Putamen (tissue), 1 donor: ENCODE data around the gene TFAP2E.

Source experiments
- DNase-seq: peaks from one replicate; pipeline ENCODE4 v3.0.0-alpha.2; 2016; ENCODE audit warnings: low spot score

TFAP2E gene

GRCh38 chr1:35595684-35596083 is 22.6 kb downstream of the TFAP2E start:
- no peak for DNase-seq

GRCh38 chr1:35597870-35598269 is 24.8 kb downstream of the TFAP2E start:
- no peak for DNase-seq

- no peak for DNase-seq
These were observed 25.8 kb downstream of the TFAP2E start for GRCh38 chr1:35598895-35599294.

GRCh38 chr1:35599411-35599810 is 26.3 kb downstream of the TFAP2E start:
- DNase-seq = no peak

- no peak for DNase-seq
These were observed 27.5 kb downstream of the TFAP2E start for GRCh38 chr1:35600593-35600992.

- peak; percentile 46 for DNase-seq
These were observed 30.4 kb downstream of the TFAP2E start for GRCh38 chr1:35603468-35603867.

- no peak for DNase-seq
These were observed 30.8 kb downstream of the TFAP2E start for GRCh38 chr1:35603941-35604340.

GRCh38 chr1:35605071-35605866 is 32.2 kb downstream of the TFAP2E start:
- no peak for DNase-seq

- DNase-seq = no peak
These were observed 32.7 kb downstream of the TFAP2E start for GRCh38 chr1:35605867-35606182.

GRCh38 chr1:35611655-35612054 is 38.5 kb downstream of the TFAP2E start:
- DNase-seq = no peak

- no peak for DNase-seq
These were observed 42.3 kb downstream of the TFAP2E start for GRCh38 chr1:35615440-35615839.

- DNase-seq = no peak
These were observed 46.4 kb downstream of the TFAP2E start for GRCh38 chr1:35619237-35620121.

GRCh38 chr1:35622510-35623178 is 49.5 kb downstream of the TFAP2E start:
- DNase-seq = no peak

- no peak for DNase-seq
These were observed 50.7 kb downstream of the TFAP2E start for GRCh38 chr1:35623832-35624231.

GRCh38 chr1:35629051-35629450 is 55.9 kb downstream of the TFAP2E start:
- DNase-seq = no peak

- DNase-seq = no peak
These were observed 58.3 kb downstream of the TFAP2E start for GRCh38 chr1:35631396-35631795.

- no peak for DNase-seq
These were observed 60.4 kb downstream of the TFAP2E start for GRCh38 chr1:35633547-35633946.

- DNase-seq = no peak
These were observed 64.3 kb downstream of the TFAP2E start for GRCh38 chr1:35637401-35637809.

GRCh38 chr1:35640380-35641232 is 67.5 kb downstream of the TFAP2E start:
- no peak for DNase-seq

- DNase-seq = peak; percentile 91
These were observed 68.2 kb downstream of the TFAP2E start, which contains the start of gene PSMB2 for GRCh38 chr1:35641233-35641866. PSMB2 (minus strand) TSS chr1:35641526; CDS start chr1:35641432, 94 bp downstream.

GRCh38 chr1:35642471-35642955 is 69.4 kb downstream of the TFAP2E start:
- no peak for DNase-seq
